Type B pancreatic cell (in vitro differentiated cells): ENCODE measurements around the gene SLC7A9. TPM values are rescaled to one million over a fixed set of nuclear protein-coding genes. Genes with fewer than 3 reads are reported as not detected.

ENCODE experiments used
- DNase-seq: peaks from one replicate; pipeline ENCODE4 v3.0.0; 2021; ENCODE audit warnings: mixed read lengths; ENCODE audit not compliant: unreplicated experiment; ENCODE audit errors: extremely low spot score
- H3K27ac Mint-ChIP-seq: 2 replicates; pipeline ENCODE4 v1.8.0; 2021; ENCODE audit warnings: mild to moderate bottlenecking, mixed read lengths
- H3K27me3 Mint-ChIP-seq: 2 replicates; pipeline ENCODE4 v1.8.0; 2021; ENCODE audit warnings: mixed read lengths
- H3K36me3 Mint-ChIP-seq: 2 replicates; pipeline ENCODE4 v1.8.0; 2021; ENCODE audit warnings: mixed read lengths
- H3K4me1 Mint-ChIP-seq: one replicate; pipeline ENCODE4 v1.8.0; 2021; ENCODE audit warnings: mixed read lengths; ENCODE audit not compliant: unreplicated experiment
- H3K4me3 Mint-ChIP-seq: 2 replicates; pipeline ENCODE4 v1.8.0; 2021; ENCODE audit warnings: mild to moderate bottlenecking, mixed read lengths
- H3K9me3 Mint-ChIP-seq: 2 replicates; pipeline ENCODE4 v1.8.0; 2021; ENCODE audit warnings: mixed read lengths
- CTCF ChIP-seq: fragments of 200-600 bp; sonication (generic); conservative IDR thresholded peaks from 2 replicates; pipeline ENCODE4 v1.5.0; 2021; ENCODE audit warnings: antibody characterized with exemption, mild to moderate bottlenecking
- total RNA-seq: library from RNA; stranded (reverse); gene quantifications from 2 replicates; pipeline ENCODE4 v1.2.1, GENCODE V29; 2021; ENCODE audit warnings: low replicate concordance

SLC7A9 gene
- total RNA-seq, 1 donor from 2014 or later: 3.1 TPM

- Mint-ChIP-seq H3K4me1 (peaks cover 10% of the 10 kb centered on the region), H3K36me3 (no peaks in the 10 kb centered on the region), H3K4me3 (no peak overlapping the region), H3K9me3 (no peaks in the 10 kb centered on the region), H3K27ac (no peak overlapping the region), H3K27me3 (peaks cover 13% of the 10 kb centered on the region)
- TF ChIP-seq CTCF: no peak
- DNase-seq: no peak
Observed at GRCh38 chr19:32819419-32820400, 49.9 kb downstream of the SLC7A9 start.

- Mint-ChIP-seq H3K4me3 (no peak overlapping the region), H3K36me3 (no peaks in the 10 kb centered on the region), H3K4me1 (peaks cover 10% of the 10 kb centered on the region), H3K9me3 (no peaks in the 10 kb centered on the region), H3K27me3 (peaks cover 13% of the 10 kb centered on the region), H3K27ac (peak overlapping the region; percentile 10)
- DNase-seq: no peak
- no peak for TF ChIP-seq CTCF
Observed at GRCh38 chr19:32818536-32818935, 51.0 kb downstream of the SLC7A9 start.

- no peak for DNase-seq
- Mint-ChIP-seq H3K4me3 (no peak overlapping the region), H3K4me1 (peaks cover 10% of the 10 kb centered on the region), H3K9me3 (no peaks in the 10 kb centered on the region), H3K27ac (peak overlapping the region; percentile 10), H3K27me3 (peaks cover 13% of the 10 kb centered on the region), H3K36me3 (no peaks in the 10 kb centered on the region)
- no peak for TF ChIP-seq CTCF
Observed at GRCh38 chr19:32817569-32818476, 51.7 kb downstream of the SLC7A9 start.

- DNase-seq: no peak
- Mint-ChIP-seq H3K27me3 (peaks cover 11% of the 10 kb centered on the region), H3K36me3 (no peaks in the 10 kb centered on the region), H3K4me3 (no peak overlapping the region), H3K9me3 (no peaks in the 10 kb centered on the region), H3K4me1 (peaks cover 10% of the 10 kb centered on the region), H3K27ac (no peak overlapping the region)
- TF ChIP-seq CTCF: no peak
Observed at GRCh38 chr19:32816555-32817099, 52.9 kb downstream of the SLC7A9 start.

GRCh38 chr19:32814624-32815023, 54.9 kb downstream of the SLC7A9 start:
- Mint-ChIP-seq H3K27me3 (peaks cover 4% of the 10 kb centered on the region), H3K4me1 (peaks cover 5% of the 10 kb centered on the region), H3K9me3 (no peaks in the 10 kb centered on the region), H3K4me3 (no peak overlapping the region), H3K36me3 (no peaks in the 10 kb centered on the region), H3K27ac (no peak overlapping the region)
- TF ChIP-seq CTCF: no peak
- no peak for DNase-seq
